Stimulated activated naive CD4-positive, alpha-beta T cell (primary cell): ENCODE results near the gene LAMA5.

ENCODE experiments used
- DNase-seq, 6 experiments: peaks; one replicate each; lab custom pipeline; 2025; lab: John Stamatoyannopoulos, UW

Gene LAMA5

DNA sequence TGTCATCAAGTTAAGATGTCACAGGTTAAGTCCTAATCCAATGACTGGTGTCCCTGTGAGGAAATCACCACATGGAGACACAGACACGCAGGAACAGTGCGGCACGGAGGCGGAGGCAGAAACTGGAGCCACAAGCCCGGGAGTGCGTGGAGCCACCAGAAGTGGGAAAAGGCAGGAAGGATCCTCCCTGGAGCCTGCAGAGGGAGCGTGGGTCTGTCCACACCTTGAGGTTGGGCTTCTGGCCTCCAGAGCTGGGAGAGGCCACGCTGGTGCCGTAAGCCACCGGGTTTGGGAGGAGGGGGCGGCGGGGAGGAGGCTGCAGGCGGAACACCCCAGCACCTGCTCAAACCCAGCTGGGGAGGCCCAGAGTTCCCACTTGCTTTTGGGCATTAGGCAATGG lies 36.2 kb upstream of the LAMA5 start:
- no peak for DNase-seq

GRCh38 chr20:62402456-62403150 lies 35.5 kb upstream of the LAMA5 start:
- no peak for DNase-seq

GRCh38 chr20:62401331-62401779 lies 34.2 kb upstream of the LAMA5 start:
- no peak for DNase-seq

- DNase-seq = no peak
These were observed 33.4 kb upstream of the LAMA5 start for GRCh38 chr20:62400541-62400940.

DNA sequence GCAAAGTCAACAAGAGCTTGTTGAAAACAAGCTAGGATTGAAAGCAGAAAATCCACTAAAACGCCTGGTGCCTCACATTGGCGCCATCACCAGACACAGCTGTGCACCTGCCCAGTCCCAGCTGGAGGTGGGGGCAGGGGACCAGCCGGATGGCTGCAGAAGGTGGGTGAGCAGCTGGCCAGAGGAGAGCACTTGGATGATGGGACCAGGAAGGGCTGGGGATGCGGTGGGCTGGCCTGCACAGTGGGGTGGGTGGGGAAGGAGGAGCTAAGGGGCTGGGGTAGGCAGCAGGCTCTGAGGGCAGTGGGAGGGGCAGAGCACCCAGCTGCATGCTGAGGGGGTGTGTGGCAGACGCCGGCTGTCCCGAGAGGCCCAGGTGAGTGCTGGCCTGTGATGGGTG lies 32.9 kb upstream of the LAMA5 start:
- no peak for DNase-seq

DNA sequence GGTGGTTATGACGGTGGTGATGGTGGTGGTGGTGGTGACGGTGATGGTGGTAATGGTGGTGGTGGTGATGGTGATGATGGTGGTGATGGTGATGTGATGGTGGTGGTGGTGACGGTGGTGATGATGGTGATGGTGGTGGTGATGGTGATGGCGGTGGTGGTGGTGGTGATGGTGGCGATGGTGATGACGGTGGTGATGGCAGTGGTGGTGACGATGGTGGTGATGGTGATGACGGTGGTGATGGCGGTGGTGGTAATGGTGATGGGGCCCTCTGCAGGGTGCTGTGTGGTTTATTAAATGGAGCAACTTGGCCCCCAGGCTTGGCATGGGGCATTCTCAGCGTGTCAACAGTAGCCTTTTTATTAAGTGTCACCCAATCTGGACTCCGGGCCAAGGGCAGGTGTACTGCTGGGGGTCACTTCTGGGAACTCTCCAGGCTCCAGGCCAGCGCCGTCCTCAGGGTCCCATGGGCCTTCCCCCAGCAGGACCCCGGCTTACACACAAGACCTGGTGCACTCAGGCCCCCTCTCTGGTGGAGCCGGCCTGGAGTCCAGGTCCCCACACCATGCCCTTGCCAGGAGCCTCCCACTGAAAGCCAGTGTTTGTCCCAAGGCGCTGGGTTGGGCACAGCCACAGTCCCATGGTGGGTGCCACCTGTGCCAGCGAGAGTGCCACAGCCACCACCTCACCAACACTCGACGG lies 31.2 kb upstream of the LAMA5 start:
- DNase-seq = no peak

- no peak for DNase-seq
These were observed 29.5 kb upstream of the LAMA5 start for GRCh38 chr20:62396367-62397239.

DNA sequence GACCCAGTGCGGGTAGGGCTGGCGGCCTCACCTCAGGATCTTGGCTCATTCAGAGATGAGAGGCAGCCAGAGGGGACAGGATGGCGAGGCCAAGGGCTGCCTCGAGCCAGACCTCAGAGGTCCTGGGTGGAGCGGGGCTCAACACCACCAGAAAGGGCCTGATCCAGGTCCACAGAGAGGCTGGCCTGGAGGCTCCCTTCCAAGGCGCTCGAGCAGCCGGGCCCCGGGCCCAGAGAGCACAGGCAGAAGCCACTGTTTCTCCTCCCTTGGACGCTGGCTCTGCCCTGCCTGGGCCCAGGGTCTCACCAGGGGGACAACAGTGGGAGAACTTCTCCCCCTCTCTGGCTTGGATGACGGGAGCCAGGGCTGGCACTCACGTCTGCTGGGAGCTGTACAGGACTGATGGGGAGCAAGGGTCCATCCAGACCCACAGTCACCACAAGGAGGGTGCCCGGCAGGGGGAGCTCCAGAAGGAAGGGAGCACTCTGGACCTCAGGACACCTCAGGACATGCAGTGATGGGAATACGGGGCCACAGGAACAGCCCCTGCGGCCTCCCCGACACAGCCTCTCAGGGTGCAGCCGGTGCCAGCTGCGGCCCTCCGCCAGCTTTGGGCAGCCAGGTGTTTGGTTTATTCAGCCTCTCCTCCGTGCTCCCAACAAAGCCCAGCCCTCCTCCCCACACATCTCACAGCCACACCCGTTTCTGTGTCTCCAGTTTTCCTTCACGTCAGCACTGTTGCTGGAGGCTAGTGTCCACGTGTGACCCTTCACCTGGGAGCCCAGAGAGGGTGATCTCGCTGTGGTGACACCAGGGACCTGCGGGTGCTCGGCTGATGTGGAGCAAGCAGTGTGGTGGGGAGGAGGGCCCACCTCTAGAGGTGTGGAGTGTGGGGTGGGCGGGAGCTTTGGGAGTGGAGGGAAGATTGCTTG lies 28.5 kb upstream of the LAMA5 start:
- DNase-seq = no peak

DNA sequence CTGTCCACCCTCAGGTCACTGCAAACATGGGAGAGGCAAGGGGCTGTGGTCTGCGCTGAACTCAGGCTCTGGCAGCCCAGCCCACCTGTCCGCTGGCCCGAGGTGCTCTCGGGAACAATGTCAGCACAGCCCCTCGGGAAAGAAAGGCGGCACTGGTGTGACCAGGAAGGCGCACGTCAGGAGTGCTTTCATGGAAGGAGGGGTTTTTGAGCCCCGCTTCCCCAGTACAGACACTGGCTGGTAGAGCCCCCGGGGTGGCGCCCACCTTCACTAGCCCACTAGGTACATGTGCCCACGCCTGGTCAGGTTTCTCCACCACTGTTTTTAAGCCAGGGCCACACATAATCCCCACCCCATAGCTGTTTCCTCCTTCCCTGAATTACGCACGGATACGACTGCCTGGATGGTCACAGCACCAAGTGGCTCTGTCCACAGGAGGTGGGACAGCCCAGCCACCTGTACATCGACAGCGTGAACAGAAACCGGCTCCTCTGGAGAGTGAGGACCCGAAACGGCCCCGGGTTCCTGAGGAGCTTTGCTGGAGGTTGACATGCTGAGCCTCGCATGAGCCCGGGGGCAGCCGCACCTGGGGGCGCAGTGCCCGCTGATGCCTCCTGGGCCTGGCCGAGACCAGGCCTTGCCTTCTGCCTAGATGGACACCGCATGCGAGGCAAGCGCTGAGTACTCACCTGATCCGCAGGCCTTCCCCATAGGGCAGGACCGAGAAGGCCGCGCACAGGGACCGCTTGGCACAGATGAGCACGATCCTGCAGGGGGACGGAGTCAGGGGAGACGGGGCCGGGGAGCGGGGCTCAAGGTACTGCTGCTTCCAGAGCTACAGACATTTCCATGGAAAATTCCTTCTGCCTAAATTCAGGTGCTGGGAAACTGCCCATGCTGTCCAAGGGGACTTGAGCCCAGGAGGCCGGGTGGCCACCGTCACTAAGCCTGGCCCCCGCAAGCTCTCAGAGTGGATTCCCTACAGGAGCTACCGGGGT lies 27.4 kb upstream of the LAMA5 start:
- DNase-seq = no peak

GRCh38 chr20:62393830-62394229 lies 26.7 kb upstream of the LAMA5 start:
- no peak for DNase-seq

DNA sequence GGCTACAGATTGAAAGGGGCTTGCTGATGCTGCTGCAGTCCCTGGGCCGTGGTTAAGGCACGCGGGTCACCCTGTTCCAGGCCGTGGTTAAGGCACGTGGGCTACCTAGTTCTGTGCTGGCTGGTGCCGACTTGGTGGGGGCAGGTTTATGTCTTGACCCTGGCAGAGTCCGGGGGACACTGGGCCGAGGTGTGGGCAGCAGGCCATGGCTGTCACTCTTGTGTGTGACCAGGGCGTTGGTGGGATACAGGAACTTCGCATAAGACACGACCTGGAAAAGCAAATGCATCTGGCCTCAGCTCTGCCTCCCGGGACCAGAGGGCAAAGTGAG lies 26.2 kb upstream of the LAMA5 start:
- no peak for DNase-seq

GRCh38 chr20:62392621-62393334 lies 25.7 kb upstream of the LAMA5 start:
- DNase-seq = no peak

- DNase-seq = no peak
These were observed 24.9 kb upstream of the LAMA5 start for GRCh38 chr20:62392077-62392418.

DNA sequence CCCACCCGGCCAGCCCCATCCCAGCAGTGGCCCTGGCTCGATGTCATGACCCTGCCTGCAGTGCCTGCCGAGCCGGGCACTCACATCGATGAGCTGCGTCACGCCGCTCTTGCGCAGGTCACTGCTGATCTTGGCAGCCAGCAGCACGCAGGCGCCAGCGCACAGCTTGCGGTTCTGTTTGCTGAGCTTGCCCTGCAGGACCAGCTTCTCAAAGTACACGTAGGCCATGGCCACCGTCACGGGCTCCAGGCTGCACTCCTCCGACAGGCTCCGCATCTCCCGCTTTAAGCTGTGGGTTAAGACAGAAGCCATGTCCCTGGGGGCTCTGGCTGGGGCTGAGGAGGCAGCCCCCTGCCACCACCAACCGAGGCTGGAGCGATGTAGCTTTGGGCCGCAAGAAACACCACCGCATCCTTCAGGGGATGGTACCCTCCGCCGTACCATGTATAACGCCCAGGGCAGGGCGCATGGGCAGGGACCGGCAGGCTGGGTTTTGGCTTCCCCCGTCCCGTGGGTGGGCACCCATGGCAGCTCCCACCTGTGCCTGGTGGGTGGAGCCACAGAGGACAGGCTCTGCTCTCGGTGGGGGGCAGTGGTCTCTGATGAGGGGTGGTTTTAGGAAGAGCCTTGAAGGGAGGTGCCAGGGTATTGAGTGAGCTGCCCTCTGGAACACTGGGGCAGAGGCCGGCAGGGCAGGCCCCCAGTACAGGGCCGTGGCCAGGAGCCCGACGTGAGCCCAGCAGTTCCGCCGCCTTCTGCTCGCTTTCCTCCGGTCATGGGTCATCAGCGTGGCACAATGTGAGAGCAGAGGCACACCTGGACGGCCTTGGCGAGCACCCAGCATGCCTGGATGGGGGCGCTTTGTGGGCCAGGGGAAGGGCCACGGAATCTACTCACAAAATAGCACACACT lies 24.3 kb upstream of the LAMA5 start:
- DNase-seq = no peak

- no peak for DNase-seq
These were observed 23.4 kb upstream of the LAMA5 start for GRCh38 chr20:62390317-62391164.

DNA sequence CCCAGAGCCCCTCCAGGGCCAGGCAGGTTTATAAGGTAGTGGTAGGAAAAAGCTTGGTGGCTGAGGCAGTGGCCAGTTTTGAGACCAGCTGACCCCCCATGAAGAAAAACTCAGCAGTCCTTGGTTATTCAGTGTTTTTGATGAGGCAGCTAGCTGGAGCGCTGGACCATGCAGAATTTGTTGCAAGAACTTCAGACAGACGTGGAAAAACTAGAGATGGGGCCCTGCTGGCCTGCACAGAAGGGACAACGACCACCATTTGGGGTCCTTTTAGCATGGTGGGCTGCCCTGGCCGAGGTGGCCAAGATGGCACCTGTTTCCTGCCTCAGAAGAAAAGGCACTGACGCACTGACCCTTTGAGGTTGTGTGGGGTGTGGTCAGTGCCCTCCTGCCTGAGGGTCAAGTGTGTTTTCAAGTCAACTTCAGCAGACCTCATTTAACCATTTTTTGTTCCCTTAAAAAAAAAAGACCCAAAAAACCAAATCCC lies 22.5 kb upstream of the LAMA5 start:
- no peak for DNase-seq

DNA sequence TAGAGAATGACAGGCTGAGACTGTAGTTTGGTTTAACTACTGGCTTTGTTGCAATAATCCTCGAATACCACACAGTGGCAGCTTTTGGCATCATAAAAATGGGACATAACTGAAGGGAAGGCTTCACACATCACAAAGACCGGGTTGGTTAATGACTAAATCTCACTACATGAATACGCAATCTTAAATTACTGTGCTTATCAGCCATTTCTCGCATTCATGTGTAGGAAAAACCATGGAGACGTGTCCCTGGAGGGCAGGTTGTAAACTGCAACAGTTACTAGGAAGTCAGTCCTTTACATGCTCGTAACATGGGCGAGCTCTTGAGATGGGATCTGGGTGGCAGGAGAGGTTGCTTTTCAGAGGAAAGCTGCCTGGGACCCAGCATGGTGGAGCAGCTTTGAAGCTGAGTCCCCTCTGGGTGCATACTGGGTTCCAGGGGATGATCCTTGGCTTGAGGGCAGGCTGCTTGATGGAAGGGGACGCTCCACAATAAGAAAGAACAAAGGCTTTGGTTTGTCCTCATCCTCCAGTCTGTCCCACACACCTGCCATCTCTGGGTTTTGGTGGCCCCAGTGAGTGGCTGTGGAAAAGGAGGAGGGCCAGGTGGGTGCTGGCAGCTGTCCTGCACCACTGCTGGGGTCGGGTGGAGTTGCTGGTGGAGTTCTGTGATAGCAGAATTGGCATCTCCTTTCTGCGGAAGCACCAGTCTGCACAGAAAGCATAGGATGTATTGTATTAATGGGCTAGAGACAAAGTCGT lies 21.9 kb upstream of the LAMA5 start:
- no peak for DNase-seq
